HG03432 (cell line): ENCODE data around the gene ARL6IP4.
"Not testable (repeated sequence)": the region's sequence is repeated elsewhere in the genome, so short reads cannot be mapped to it uniquely, and the experiment has no call there.

Source experiments
- ATAC-seq: cut with Tn5 transposase; IDR thresholded peaks from one replicate; pipeline ENCODE4 v1.9.1; 2021; ENCODE audit warnings: mild to moderate bottlenecking, moderate library complexity; ENCODE audit not compliant: unreplicated experiment

ARL6IP4 gene

GRCh38 chr12:123005081-123005626 lies 24.7 kb downstream of the ARL6IP4 start:
- no peak for ATAC-seq

GRCh38 chr12:123006977-123007376 lies 26.5 kb downstream of the ARL6IP4 start:
- no peak for ATAC-seq

DNA sequence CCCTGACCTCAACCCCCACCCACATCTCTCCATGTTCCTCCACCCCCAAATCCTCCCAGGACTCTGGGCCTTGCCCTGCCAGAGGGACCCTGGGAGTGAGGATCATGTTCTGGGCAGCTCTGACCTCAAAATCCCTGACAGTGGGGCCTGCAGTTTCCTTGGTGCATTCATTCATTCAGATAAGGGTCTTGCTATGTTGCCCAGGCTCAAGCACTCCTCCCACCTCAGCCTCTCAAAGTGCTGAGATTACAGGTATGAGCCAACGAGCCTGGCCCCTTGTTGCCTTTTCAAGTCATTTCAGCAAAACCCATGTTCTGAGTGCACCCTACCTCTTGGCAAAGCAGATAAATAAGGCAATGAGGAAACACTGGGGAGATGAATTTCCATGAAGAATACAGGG lies 29.6 kb downstream of the ARL6IP4 start:
- no peak for ATAC-seq

DNA sequence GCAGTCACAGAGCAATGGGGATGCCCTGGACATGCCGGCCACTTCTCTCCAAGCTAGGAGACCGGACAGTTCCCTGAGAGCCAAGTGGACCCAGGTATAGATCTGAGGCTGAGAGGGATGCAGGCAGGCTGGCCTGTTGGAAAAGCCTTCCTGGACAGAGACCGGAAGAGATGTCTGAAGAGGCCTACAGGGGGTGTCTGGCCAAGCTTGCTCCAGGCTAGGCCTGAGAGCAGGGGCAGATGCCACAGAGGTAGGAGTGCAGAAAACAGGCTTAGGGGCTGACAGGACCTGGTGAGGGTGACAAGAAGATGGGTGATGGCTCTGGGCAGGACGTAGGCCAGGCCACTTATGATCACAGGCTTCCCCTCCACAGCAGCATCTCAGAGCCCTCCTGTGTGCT lies 30.2 kb downstream of the ARL6IP4 start:
- no peak for ATAC-seq

DNA sequence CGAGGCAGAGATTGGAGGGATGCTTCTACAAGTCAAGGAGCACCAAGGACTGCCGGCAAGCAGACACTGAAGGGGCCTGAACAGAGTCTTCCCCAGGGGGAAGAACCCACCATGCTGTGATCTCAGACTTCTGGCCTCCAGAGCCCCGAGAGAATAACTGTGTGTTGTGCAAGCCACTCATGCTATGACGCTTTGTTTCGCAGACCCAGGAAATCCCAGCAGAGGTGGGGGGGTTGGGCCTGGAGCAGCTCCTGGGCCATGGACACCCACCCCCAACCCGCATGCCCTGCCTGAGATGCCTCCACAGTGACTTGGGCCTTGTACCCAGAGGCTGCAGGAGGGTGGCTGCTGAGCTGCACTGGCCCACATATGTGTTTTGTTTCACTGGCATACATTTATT lies 31.2 kb downstream of the ARL6IP4 start:
- ATAC-seq = no peak

DNA sequence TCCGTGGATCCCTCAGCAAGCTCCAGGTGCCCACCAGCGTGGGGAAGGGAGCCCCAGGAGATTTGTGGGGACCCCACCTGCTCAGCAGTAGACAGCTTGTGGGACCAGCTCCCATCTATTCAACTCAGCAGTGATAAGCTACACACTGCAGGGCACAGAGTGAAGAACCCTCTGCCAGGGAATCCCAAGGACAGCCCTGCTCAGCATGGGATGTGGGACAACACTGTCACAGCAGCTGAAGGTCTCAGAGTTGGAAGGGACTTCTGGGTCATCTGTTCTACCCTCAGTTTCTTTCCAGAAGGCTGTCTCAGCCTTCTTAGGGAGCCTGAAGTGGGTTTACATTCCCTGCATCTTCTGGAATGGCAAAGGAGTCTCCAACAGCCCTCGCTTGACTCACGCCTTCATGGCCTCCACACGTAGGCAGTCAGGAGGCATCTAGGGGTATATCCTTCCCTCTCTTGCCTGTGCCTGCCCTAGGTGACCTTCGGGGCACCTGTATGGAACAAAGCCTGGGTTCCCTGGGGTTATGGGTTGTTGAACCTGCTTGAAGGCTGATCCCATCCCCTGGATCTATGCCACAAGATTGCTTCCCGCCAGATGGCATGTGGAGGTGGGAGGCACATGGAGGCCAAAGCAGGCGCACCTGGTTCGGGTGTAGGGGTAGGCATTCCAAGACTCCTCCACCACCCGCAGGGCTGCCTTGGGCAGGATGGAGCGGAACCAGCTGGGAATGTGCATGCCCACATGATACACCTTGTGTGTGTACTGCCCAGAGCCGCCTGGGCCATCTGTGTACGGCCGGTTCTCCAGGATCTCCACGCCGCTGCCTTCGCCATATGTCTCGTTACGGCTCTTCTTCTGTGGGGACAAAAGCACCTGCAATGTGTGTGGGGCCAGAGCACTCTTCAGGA lies 33.0 kb downstream of the ARL6IP4 start:
- no peak for ATAC-seq

- ATAC-seq = not testable (repeated sequence)
Measured at GRCh38 chr12:123014473-123014872, 34.0 kb downstream of the ARL6IP4 start.

DNA sequence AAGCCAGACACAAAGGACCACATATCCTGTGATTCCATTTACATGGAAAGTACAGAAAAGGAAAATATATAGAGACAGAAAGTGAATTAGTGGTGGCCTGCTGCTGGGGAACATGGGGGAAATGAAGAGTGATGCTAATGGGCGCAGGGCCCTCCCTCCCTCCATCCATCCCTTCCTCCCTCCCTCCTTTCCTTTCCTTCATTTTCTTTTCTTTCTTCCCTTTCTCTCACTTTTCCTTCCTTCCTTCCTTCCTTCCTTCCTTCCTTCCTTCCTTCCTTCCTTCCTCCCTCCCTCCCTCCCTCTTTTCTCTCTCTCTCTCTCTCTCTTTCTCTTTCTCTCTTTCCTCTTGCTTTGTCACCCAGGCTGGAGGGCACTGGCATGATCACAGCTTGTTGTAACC lies 37.3 kb downstream of the ARL6IP4 start:
- no peak for ATAC-seq

GRCh38 chr12:123019841-123020138 lies 39.3 kb downstream of the ARL6IP4 start:
- ATAC-seq = no peak

GRCh38 chr12:123021688-123022604 lies 41.5 kb downstream of the ARL6IP4 start:
- no peak for ATAC-seq

DNA sequence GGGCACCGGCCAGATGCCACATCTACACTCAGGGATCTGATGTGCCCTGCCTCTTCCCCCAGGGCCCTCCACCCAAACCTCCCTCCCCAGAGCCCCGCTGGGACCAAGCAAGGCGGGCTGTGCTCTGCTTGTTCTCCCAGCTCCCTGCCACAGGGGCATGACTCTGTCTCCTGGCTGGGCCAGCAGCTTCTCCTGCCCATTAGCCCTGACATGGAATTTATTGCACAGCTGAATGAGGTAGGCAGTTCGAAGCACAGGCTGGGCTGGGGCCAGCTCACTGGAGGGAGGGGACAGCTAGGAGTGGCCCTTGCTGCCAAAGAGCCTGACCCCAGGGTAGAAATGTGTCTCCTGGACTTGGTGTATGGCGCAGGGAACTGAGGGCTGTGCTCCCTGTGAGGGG lies 42.4 kb downstream of the ARL6IP4 start:
- no peak for ATAC-seq

DNA sequence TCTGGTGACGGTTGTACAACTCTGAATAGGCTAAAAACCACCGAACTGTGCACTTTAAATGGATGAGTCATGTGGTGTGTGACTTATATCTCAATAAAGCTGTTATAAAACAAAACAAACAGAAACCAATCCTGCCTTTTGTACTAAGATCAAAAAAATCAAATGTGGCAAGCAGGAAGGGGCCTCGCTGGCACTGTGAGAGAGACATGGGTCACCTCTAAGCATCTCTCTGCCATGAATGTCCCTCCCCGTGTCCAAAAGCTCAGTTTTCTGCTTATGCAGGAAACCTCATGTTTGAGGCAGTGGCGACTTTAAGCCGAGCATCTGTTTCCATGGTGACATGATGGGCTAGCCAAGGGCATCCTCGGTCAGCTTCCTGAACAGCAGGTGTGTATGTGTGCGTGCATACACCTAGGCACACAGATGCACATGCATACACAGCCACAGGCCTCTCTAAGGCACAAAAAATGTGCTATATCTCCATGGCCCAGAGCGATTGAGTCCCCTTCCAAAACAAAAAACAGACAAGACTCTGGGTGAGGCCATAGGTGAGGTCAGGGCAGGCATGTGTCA lies 44.4 kb downstream of the ARL6IP4 start:
- no peak for ATAC-seq

- no peak for ATAC-seq
Measured at GRCh38 chr12:123026094-123026853, 45.8 kb downstream of the ARL6IP4 start.

GRCh38 chr12:123027726-123028445 lies 47.4 kb downstream of the ARL6IP4 start:
- no peak for ATAC-seq

DNA sequence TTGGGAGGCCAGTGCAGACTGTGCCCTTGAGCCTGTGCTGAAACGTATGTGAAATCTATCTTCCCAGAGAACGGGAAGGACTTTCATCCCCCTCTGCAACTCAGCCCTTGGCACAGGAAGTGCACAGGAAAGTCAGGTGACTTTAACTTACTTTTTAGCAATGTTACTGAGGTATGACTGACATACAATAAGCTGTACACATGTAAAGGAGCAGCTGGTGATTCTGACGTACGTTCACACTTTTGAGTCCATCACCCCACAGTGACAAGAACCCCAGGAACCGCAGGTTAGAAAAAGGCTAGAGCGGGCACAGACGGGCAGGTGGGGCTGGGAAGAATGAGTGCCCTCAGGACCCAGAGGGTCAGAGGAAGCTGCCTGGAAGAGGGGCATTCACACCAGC lies 48.0 kb downstream of the ARL6IP4 start:
- no peak for ATAC-seq

- ATAC-seq = no peak
Measured at GRCh38 chr12:123029550-123029949, 49.1 kb downstream of the ARL6IP4 start.

GRCh38 chr12:123030686-123031085 lies 50.2 kb downstream of the ARL6IP4 start:
- no peak for ATAC-seq

- ATAC-seq = no peak
Measured at GRCh38 chr12:123031171-123031845, 50.8 kb downstream of the ARL6IP4 start.
